OCI-LY1 (cell line): ENCODE measurements around the gene MATR3.

Source experiments
- EZH2 ChIP-seq: fragments of 200-600 bp; sonication (generic), shearing (Covaris generic); IDR thresholded peaks from 2 replicates; pipeline ENCODE4 v1.8.0; 2017; ENCODE audit warnings: borderline replicate concordance, mixed run types, mild to moderate bottlenecking, antibody characterized with exemption, low read length, moderate library complexity, mixed read lengths
- TF ChIP-seq, protein P1 (sequence below): fragments of 200-600 bp; sonication (generic), shearing (Covaris generic); IDR thresholded peaks from 2 replicates; pipeline ENCODE4 v1.5.1; 2017; ENCODE audit warnings: mild to moderate bottlenecking, antibody characterized with exemption, low read length, moderate library complexity, mixed read lengths

DNA sequence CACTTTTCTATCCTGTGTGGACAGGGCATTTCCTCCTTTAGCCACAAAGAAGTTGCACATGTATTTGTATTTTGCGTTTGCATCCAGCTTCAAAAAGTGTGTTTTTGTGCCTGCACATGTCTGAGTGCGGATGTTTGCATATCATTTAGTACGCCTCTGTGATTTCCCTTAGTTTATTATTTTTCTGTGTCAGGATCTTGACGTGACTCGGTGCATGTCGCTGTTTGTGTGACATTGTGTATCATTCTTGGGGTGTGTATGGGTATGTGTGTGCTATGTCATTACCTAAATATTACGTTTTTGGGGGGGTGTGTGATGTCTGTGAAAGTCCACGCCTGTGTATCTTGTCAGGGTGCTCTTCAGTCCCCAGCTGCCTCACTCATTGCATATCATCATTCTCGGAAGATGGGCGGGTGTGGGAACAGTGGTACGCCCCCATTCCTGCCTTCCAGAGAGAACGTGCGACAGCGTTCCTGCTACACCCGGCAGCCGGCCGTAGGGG lies 47.7 kb downstream of the MATR3 start:
- TF ChIP-seq, protein P1, sequence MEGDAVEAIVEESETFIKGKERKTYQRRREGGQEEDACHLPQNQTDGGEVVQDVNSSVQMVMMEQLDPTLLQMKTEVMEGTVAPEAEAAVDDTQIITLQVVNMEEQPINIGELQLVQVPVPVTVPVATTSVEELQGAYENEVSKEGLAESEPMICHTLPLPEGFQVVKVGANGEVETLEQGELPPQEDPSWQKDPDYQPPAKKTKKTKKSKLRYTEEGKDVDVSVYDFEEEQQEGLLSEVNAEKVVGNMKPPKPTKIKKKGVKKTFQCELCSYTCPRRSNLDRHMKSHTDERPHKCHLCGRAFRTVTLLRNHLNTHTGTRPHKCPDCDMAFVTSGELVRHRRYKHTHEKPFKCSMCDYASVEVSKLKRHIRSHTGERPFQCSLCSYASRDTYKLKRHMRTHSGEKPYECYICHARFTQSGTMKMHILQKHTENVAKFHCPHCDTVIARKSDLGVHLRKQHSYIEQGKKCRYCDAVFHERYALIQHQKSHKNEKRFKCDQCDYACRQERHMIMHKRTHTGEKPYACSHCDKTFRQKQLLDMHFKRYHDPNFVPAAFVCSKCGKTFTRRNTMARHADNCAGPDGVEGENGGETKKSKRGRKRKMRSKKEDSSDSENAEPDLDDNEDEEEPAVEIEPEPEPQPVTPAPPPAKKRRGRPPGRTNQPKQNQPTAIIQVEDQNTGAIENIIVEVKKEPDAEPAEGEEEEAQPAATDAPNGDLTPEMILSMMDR = no peak
- TF ChIP-seq EZH2 = no peak
